HuH-7 (cell line): ENCODE data around the gene WDFY1.

ENCODE experiments used
- DNase-seq: peaks from one replicate; pipeline ENCODE4 v3.0.0; 2011; ENCODE audit warnings: low spot score

The WDFY1 gene

DNA sequence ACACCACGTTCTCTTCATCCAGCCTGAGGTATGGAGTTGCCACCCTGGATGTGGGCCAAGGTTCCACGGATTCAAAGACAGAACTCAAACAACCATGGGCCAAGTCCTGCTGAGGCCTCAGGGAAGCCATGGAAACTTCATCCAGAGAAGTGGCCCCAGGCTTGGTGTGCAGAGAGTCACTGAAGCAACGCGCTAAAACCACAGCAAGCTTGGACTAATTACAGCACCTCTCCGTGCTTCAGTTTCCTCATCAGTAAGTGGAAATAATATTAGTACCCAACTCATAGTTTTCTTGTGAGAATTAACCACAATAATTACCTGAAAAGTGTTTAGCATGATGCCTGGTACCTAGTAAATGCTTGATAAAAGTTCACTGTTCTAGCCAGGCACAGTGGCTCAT is 88.6 kb downstream of the WDFY1 start:
- DNase-seq: no peak

DNA sequence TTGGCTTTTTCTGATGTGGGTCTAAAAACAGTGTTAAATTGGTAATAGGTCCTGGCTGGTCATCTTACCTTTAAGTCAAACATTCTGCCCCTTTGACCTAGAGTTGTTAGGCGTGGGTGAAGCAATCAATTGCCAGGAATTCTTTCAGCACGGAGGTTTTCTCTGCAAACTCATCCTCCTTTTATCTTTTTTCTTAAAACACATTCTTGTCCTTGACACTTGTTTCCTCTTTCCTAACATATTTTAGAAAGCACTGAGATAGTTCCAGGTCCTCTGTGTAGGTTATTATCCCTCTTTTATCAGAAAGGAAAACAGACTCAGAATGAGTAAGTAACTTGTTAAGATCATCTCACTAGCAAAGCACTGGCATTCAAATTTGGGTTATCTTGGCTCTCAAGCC is 89.1 kb downstream of the WDFY1 start:
- no peak for DNase-seq

GRCh38 chr2:223855426-223855825 is 89.7 kb downstream of the WDFY1 start:
- no peak for DNase-seq

GRCh38 chr2:223854741-223855140 is 90.4 kb downstream of the WDFY1 start:
- no peak for DNase-seq

DNA sequence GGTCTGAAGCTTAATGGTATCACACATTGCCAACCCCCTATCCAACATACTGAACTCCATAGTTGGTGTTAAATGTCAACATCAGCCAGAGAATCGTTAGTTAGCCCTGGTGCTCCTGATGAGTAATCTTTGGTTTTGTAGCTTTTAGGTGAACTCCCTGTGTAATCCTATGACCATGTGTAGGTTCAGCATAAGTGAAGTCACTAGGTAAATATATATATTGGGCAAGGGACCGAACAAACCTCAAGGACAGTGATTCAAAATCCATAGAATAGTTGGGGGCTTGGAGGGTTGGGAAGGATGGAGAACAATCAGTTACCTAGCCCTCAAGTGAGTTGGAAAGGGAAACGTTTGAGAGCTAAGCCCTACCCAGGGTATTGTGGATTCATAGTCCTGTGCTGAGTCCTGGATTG is 91.7 kb downstream of the WDFY1 start:
- no peak for DNase-seq

- no peak for DNase-seq
Measured at GRCh38 chr2:223852281-223852795, 92.8 kb downstream of the WDFY1 start.

GRCh38 chr2:223847410-223847809 is 97.7 kb downstream of the WDFY1 start:
- no peak for DNase-seq

DNA sequence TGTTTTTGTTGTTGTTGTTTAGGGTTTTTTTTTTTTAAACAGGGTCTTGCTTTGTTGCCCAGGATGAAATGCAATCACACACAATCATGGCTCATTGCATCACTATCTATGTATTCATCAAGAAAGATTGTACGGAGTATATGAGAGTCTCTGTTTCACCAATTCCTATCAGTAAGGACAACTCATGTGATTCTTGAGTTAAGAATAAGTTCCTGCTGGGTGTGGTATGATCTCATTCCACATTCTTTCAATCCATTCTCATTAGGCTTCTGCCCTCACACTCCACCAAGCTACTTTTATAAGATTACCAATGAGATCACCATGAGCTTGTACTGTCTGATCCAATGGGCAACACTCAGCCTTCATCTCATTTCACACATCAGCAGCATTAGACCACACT is 98.6 kb downstream of the WDFY1 start:
- no peak for DNase-seq

GRCh38 chr2:223841436-223842190 is 103.5 kb downstream of the WDFY1 start:
- no peak for DNase-seq

DNA sequence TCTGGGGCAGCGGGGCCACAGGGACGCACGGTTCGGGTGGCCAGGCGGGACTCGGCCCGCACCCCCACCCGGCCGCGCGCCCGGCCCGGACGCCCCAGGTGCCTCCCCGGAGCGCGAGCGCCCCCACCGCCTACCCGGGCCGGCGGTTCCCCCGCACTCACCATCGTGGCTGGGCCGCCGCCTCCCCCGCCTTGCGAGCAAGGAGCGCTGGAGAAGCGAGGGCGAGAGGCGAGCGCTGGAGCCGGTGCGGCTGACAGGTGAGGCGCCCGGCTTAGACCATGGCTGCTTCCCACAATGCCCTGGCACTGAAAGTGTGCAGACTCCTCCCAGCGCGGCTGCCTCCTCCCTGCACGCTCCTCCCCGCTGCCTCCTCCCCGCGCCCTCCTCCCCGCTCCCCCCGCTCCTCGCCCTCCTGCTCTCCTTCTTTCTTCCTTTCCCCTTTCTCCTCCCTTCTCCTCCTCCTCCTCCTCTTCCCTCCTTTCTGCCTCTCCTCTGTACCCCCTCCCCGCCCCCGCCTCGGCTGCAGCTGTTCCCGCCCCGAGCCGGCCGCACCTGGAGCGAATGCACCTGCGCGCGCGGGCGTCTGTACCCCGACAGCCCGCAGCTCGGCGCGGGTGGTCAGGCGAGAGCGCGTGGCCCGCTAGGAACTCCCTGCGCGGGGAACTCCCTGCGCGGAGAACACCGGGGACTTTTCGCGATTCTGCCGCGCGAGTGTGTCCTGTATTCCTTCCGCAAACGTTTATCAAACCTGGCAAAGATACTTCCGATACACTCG is 107.7 kb downstream of the WDFY1 start, which contains the start of gene AP1S3:
TSS of gene AP1S3 (minus strand) at position 296 of the 775 bp plus-strand sequence. CDS start at position 164, 132 bp downstream.
- peak; percentile 87 for DNase-seq

DNA sequence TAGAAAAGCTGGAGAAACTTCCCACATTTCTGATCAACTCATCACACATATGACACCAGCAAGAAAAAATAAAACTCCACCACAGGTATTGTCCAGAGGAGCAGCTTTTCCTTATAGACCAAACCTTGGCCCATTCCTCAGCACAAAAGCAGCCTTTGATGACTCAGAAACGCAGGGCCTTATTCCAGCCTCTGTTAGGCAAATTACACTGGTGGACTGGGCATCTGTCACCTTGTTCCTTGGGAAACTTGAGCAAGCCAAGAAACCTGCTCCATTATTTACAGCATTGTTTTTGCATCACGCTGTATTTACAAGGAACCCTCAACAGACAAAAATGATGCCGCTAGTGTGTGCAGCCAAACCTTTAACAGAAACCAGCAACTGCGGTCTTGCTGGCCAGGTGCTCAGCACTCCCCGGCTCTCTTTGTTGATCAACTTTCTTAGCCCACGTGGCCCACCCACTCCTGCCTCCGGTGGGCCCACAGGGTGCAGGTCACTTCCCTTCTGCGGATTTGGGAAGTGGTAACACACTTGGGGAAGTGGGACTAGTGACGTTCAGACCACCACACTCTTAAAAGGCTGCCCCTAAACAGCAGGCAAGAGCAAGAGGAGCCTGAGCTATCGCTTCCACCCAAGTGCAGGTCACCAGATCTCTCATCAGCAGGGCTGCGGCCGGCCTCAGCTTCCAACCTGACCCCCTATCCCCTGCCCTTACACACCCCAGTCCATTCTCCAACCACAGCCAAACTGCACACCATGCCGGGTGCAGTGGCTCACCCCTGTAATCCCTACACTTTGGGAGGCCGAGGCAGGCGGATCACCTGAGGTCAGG is 109.2 kb downstream of the WDFY1 start:
- no peak for DNase-seq

- DNase-seq: no peak
Measured at GRCh38 chr2:223834431-223834830, 110.7 kb downstream of the WDFY1 start.

DNA sequence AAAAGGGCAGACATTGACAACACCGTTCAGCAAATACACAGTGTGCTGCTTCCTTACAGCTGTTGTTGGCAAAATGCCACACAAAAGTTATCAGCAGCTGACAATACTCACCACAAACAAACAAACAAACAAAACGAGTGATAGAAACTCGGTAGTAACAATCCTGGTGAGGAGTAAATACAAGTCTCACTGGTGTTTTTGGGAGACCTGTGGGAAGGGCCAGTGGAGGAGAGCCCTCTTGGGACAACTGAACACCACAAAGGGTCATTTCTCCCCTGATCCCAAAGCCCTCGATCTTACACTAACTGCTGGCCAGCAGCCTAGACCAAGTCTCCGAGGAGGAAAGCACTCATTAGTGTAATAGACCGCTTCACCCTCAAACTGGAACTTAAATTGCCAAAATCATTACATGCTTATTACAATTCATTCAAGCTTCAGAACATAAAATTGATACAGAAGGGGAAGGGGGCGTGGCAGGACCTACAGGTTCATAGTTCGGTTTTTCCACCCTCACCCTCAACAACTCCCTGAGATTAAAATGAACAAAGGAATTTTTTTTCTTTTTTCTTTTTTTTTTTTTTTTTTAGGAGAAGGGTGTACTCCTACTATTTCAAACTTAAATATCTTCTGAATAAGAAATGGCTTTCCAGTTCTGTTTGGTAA is 112.8 kb downstream of the WDFY1 start:
- no peak for DNase-seq

- no peak for DNase-seq
Measured at GRCh38 chr2:223829128-223829527, 116.0 kb downstream of the WDFY1 start.

- DNase-seq: no peak
Measured at GRCh38 chr2:223828314-223828713, 116.8 kb downstream of the WDFY1 start.

- no peak for DNase-seq
Measured at GRCh38 chr2:223826995-223827394, 118.1 kb downstream of the WDFY1 start.
